Left forelimb (tissue), 1 donor: ENCODE results near the gene ADCK1.
"Not testable (repeated sequence)": the region's sequence is repeated elsewhere in the genome, so short reads cannot be mapped to it uniquely, and the experiment has no call there.

Experiments used
- DNase-seq: peaks from one replicate; pipeline ENCODE4 v3.0.0-alpha.2; 2018; ENCODE audit warnings: low spot score

The ADCK1 gene

DNA sequence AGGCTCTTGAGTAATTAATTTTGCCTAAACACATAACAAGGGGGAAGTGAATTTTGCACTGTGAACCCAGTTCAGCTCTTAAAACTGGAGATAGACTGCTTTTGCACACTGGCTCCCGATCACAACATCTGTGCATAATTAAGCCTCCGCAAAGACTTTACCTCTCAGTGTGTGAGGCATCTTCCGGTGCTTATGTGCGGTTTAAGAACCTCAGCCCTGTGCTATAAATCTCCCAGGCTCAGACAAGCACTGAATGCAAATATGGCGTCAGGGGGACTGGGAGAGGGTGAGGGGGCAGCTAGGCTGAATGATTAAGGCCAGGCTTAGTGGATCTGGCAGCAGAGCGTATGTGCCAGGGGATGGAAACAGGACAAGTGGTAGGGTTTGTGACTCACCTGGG lies 103.3 kb downstream of the ADCK1 start:
- DNase-seq = no peak

DNA sequence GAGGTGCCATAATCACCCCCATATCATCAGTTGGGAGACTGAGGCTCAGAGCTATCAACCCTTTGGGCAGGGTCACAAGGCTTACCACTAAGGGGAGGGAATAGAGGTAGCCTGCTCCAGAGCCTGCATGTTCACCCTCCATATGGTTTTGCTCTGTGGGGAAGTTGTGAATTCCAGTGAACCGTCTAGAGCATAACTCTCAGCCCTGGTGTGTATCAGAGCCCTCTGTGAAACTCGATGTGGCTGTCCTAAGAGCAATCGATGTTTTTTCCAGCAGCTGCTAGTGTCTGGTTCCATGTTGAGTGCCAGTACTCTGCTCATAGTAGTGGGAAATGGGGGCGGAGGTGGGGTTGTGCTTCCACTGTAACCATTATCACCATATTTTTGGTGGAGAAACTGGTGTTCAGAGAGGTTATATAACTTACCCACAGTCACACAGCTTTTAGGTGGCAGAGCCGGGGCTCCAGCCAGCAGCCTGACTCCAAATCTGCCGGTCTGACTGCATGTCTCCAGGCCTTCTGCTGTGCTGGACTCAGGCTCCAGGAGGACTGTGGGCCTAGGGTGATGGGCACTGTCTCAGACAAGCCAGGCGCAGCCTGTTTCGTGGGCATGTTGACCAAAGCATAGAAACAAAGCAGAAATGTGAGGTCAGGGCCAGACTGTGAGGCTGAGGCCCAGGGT lies 104.2 kb downstream of the ADCK1 start:
- no peak for DNase-seq

DNA sequence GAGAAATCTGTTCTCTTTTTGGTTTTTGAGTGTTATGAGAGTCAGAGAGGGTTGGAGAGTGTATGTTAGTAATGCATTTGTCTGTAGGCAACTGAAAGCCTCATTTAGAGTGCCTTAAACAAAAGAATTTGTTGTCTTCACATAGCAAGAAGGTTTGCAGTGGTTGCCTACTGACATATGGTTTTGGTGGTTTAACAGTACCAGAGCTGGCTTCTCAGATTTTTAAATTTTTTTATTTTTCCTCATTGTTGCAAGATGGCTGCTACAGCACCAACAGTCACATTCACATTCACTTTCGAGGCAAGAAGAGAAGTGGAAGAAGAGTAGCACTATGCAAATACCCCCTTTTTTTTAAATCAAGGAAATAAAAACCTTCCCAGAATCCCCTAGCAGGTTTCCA lies 106.5 kb downstream of the ADCK1 start:
- DNase-seq = no peak

DNA sequence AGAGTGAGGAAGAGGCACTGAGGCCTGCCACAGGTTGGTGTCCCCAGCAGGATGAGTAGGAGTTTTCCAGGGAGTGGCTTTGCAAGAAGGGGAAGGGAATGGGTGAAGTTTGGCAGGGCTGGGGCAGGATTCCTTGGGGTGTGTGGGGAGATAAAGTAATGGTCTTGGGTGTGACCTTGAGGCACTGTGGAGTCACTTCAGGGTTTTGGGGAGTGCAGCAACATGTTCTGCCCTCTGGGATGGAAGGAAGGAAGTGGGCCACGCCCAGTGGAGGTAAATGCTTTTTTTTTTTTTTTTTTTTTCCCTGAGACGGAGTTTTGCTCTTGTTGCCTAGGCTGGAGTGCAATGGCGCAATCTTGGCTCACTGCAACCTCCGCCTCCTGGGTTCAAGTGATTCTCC lies 108.9 kb downstream of the ADCK1 start:
- DNase-seq = no peak

DNA sequence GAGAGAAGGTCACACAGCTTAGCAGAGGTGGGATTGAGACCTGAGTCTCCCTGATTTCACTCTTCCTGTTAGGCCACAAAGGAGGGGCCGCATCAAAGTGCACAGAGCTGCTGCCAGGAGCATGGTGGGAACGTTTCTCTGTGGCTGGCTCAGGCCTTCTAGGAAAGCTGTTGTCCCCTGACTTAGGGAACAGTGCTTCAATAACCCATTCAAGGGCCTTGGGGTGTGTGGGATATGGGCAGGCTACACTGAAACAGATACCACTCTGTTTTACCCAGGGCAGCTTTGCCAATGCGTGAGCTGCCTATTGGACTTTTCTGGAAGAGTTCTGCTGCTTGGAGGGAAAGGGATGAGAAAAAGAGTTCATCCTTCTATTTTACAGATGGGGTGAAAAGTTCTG lies 110.0 kb downstream of the ADCK1 start:
- no peak for DNase-seq

DNA sequence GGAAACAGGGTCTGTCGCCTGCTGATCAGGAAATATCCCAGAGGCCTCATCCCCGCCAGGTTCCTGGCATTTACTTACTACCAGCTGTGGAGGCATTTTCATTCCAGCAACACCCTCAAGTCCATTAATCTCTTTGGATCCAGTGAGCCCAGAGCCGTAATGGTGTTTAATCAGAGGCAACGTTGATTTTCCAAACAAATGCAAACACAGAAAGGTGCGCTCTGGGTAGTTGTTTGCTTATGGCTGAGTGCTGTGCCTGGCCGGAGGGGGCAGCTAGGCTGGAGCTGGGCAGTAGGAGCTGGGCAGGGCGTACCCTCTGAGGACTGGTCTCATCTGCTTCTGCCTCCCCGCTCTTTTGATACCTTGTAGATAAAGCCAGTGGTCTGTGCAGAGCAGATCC lies 110.6 kb downstream of the ADCK1 start:
- DNase-seq = no peak

DNA sequence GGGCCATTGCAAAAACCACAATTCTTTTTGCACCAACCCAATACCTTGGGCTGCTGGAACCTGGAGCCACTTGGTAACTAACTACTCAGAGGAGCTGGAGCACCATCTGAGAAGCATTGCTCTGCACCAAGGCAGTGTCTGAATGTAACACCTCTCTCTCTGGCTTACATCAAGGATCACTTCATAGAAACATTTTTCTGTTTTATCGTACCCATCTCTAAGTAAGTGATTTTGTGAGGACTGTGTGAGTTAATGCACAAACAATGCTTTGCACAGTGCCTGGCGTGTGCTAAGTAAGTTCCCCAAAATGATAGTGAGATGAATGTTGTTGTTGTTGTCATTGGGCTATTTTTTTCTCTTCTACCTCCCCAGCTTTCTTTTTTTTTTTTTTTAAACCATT lies 111.4 kb downstream of the ADCK1 start:
- no peak for DNase-seq

DNA sequence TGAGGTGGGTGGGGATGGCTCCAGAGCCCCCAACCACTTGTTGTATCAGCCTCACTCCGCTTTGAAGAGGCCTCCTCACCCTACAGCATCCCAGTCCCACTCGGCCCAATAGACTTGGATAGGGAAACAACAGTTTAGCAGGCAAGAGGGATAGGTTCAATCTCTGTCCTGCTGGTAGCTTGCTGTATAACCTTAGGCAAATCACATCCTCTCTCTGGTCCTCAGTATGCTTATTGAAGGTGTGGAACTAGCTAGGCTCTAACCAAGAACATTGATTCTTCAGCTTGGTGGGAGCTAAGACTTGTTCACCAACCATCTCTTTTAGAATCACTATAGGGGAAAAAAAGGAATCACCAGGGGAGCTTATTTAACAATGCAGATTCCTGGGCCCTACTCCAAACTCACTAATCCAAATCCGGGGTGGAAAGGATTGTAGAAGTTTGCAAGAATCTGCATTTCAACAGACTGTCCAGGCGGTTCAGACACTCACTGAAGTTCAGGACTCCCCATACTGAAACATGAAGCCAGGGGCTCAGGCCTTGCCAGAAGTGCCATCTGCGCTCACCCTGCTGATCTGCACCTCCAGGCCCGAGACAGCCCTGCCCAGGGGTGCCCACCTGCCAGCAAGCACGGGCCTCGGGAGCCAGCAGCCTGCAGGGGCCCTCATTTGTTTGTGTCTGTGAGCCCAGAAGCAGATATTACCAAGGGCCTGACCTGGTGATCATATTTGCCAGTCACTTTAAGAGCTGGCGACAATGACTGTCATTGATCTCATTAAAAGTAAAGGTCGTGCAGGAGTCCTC lies 113.0 kb downstream of the ADCK1 start:
- no peak for DNase-seq

DNA sequence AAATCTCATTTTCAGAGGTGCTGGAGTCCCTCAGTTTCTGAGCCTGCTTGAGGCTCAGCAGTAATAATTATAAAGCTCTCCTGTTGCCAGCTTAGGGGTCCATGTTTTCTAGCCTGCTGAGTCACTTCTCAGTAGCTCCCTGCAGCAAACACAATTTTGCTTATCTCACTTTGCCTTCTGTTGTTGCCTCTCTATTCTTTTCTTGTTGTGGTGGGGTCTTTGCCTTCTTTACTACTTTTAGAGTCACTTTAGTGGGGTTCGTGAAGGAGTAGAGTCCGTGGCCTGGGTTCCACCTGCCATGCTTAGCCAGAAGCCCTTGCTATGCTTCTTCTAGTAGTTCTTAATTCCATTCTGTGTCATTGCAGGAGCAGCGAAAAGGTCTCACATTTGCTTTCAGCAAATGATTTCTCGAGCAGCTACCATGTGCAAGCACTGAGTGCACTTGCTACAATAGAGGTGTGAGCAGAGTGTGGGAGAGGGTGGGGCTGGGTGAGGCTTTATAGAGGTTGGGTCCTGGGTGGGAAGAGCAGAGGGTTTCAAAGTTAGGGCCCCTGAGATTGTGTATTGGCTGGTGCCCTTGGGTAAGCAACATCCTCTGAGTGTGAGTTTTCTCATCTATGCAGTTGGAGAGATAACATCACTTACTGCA lies 114.3 kb downstream of the ADCK1 start:
- DNase-seq = no peak

DNA sequence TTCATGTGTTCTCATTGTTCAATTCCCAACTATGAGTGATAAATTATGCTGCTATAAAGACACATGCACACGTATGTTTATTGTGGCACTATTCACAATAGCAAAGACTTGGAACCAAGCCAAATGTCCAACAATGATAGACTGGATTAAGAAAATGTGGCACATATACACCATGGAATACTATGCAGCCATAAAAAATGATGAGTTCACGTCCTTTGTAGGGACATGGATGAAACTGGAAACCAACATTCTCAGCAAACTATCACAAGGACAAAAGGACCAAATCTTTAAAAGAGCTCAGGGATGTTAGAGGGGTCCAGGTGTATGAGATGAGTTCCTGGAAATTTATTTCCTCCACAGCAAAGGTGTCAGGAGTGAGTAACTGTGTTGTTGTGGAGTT lies 115.5 kb downstream of the ADCK1 start:
- not testable (repeated sequence) for DNase-seq

DNA sequence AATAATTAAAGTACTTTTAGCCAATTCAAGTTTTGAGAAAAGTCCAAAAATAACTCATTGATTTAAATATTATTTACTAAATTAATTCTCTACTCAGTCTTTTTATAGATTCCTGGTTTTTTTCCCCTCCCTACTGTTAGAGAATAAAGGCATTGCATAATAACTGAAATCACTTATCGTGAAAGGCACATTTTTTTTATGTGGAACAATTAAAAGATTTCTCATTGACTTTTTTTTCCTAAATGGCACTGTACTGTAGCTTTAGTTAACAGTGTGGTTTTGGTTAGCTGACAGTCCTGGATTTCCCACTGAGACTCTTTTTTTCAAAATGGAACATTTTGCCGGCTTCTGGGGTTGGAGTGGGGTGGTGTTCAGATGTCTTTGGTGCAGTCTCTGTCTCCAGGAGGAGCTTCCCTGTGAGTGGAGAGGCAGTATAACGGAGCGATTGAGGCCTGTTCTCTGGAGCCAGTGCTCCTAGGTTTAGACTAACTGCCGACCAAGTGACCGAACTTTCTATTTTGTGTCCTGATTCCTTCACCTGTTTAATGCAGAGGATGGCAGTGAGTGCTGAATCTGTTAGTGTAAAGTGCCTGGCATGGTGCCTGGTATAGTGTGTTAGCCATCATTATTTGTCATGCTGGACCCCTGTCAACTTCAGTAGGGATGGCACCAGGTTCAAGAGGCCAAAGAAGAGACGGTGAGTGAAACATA lies 117.7 kb downstream of the ADCK1 start:
- DNase-seq = no peak

DNA sequence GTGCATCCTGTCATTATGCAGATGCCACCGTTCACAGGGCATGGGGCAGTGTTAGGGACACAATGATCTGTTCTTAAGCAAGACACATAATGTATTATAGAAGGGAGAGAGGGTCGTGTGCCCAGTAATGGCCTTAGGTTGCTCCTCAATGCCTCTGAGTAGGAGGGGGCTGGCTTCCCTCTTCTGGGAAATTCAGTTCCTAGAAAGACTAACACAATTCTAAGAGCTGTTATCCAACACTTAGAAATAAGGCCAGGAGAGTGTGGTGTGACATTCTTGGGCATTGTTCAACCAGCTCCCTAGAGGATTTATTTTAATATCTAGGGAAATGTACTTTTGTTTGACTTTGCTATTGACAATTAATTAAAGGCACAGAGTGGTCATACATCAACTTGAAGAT lies 118.5 kb downstream of the ADCK1 start:
- DNase-seq = no peak

DNA sequence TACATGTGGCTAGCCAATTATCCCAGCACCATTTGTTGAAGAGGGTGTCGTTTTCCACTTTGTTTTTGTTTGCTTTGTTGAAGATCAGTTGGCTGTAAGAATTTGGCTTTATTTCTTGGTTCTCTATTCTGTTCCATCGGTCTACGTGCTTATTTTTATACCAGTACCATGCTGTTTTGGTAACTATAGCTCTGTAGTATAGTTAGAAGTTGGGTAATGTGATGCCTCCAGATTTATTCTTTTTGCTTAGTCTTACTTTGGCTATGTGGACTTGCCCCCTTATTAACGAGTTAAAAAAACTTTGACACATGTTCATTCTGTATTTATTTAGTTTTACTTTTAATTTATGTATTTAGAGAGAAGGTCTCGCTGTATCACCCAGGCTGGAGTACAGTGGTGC lies 120.4 kb downstream of the ADCK1 start:
- DNase-seq = no peak

DNA sequence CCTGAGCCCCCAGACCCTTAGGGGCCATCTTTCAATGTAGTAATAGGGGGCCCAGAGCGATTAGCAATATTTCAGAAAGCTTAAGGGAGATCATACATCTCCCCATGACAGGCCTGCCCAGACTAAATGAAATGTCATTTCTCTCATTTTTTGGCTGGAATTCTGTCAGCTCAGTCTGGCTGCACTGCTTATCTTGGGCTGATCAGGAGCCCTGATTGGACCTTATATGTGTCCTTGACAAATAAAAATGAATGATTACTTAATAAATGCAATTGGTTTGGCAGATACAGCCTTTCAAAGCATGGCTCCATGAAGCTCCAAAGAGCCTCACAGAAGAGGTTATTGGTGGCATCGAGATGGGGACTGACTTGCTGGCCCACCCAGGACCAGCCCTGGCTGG lies 121.9 kb downstream of the ADCK1 start:
- DNase-seq = no peak

DNA sequence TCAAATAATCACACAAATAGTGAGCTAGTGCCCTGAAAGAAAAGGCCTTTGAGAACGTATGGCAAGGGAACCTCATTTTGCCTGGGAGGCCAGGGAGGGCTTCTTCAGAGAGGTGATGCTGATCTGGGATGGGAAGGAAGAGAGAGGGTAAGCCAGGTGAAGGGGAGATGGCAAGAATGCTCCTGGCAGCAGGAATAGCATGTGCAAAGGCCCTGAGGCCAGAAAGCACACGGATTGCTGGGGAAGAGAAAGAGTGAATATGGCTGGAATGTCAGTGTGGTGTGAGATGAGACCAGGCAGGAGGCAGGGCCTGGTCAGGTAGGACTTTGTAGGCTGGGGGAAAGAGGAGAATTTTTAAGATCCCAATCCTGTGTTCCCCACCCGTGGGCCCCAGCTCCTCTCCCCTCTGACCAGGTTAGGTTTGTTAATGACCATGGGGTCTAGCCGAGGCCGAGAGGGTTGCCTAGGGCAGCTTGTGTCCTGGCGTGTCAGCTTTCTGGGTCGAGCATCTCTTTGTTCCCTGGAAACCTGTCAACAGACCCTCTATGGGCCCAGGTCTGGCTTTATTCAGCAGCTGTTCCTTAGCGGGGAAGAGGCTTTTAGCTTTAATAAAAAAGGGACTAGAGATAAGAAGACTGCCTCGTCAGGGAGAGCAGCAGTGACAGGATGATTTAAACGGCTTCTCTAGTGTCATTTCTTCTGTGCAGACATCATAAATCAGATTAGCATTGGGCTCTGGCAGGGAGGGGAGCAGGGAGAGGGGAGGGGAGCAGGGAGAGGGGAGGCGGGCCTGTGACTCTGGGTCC lies 123.4 kb downstream of the ADCK1 start:
- DNase-seq = no peak

DNA sequence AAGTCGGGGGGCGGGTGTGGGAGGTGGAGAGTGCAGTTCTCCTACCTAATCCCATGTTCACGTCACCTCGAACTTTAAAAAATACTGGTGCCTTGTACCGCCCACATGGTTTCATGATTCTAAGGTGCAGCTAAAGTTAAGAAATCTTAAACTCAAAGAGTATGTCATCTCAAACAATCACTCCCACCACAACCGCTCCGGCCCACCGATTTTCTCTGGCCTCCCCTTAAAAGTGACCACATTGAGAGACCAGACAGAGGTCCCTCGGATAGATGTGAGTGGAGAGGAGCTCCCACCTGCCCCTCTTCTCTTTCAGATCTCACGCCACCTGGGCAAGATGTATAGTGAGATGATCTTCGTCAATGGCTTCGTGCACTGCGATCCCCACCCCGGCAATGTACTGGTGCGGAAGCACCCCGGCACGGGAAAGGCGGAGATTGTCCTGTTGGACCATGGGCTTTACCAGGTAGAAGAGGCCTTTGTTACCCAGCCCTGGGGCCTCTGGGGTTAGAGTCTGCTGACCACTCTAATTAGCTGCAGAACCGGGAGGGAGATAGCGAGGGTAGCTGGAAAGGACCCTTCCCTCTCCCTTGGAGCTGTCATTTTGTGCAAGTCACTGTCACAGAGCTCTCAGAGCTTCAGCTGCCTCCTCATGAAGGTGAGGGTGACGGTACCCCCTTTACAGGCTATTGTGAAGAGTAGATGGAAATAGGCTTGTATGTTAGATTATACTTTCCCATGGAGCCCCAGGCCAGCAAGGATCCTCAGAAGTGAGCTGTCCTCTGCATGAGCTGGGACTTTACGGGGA lies 124.4 kb downstream of the ADCK1 start:
- no peak for DNase-seq

DNA sequence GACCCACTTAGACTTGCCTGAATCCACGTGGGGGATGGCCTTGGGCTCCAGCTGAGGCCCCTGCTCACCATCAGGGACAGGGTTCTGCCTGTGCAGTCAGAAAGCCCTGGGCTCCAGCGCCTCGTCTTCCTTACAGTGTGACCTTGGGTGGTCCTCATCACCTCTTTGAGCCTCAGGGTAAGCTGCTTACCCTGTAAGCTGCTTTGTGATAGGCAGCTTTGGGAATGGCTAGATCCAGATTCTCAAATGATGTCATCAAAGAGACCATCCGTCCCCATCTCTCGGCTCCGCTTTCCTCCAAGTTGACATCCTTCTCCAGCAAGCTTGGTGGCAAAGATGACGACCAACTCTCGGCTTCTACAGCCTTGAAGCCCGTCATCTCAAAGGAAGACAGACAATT lies 127.0 kb downstream of the ADCK1 start:
- no peak for DNase-seq

DNA sequence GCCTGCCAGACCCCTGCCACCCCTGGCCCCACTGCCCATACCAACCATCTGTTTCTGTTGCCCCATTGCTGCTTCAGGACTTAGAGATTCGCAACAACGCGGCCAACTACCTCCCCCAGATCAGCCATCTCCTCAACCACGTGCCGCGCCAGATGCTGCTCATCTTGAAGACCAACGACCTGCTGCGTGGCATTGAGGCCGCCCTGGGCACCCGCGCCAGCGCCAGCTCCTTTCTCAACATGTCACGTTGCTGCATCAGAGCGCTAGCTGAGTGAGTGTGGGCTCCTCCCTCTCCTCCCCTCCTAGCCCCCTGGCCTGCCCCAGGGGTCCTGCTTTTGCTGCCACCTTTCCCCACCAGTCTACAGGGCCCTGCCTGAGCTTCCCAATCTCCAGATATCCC lies 131.5 kb downstream of the ADCK1 start:
- no peak for DNase-seq

DNA sequence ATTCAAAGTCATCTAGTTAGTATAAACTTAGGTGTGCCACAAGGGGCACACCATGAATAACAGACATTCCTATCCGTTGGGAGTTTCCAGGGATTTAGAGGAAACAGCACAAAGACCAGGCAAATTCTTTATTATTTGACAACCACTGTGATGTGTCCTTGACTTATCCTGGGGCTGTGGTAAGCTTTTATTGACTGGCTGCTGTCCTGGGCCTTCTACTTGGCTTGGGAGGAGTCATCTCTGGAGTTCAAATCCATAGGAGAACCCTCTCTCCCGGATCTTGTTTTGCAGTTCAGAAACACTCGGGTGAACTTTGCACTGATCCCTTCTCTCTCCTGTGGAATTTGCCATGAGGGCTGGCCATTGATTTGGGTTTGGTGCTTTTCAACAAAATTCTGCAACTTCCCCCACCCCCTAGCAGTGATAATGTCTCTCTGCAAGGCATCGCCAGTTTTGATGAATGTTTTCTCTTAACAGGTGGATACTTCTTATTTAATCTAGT lies 136.3 kb downstream of the ADCK1 start:
- DNase-seq = no peak

DNA sequence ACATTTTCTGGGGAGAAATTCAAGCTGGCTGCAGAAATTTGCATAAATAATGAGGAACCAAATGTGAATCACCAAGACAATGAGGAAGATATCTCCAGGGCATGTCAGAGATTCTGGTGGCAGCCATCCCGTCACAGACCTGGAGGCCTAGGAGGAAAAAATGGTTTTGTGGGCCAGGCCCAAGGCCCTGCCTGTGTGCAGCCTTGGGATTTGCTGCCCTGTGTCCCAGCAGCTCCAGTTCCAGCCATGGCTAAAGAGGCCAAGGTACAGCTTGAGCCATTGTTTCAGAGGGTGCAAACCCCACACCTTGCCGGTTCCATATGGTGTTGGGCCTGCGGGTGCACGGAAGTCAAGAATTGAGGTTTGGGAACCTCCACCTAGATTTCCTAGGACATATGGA lies 147.5 kb downstream of the ADCK1 start:
- DNase-seq = no peak
